Skin of body (tissue), 2 donors: Measurements from ENCODE around the gene ALAS1. TPM values are rescaled to one million over a fixed set of nuclear protein-coding genes. Genes with fewer than 3 reads are reported as not detected.

Experiments used
- DNase-seq: peaks from one replicate; lab custom pipeline; 2025; lab: John Stamatoyannopoulos, UW
- total RNA-seq: library from RNA; depleted of rRNA; stranded (reverse); fragments of >200 nt; gene quantifications from one replicate; pipeline ENCODE4 v1.2.3, GENCODE V29; 2014

Gene ALAS1
- total RNA-seq, 1 donor from 2014 or later = 31.4 TPM

GRCh38 chr3:52233968-52234367 is 36.0 kb downstream of the ALAS1 start:
- no peak for DNase-seq

- no peak for DNase-seq
These were observed 36.8 kb downstream of the ALAS1 start for GRCh38 chr3:52234516-52235447.

- DNase-seq = no peak
These were observed 38.5 kb downstream of the ALAS1 start for GRCh38 chr3:52236424-52236886.

- no peak for DNase-seq
These were observed 39.2 kb downstream of the ALAS1 start for GRCh38 chr3:52237006-52237656.

- DNase-seq = no peak
These were observed 39.8 kb downstream of the ALAS1 start for GRCh38 chr3:52237657-52238172.

- no peak for DNase-seq
These were observed 40.3 kb downstream of the ALAS1 start for GRCh38 chr3:52238193-52238760.

GRCh38 chr3:52238761-52239701 is 41.1 kb downstream of the ALAS1 start, which contains the start of gene TWF2:
Gene TWF2, minus strand, starts transcription at chr3:52239158. Its CDS starts 142 bp downstream, at chr3:52239016.
- peak; percentile 78 for DNase-seq

- peak; percentile 28 for DNase-seq
These were observed 42.3 kb downstream of the ALAS1 start for GRCh38 chr3:52240059-52240885.

- no peak for DNase-seq
These were observed 43.0 kb downstream of the ALAS1 start for GRCh38 chr3:52240886-52241370.

- no peak for DNase-seq
These were observed 44.1 kb downstream of the ALAS1 start for GRCh38 chr3:52242039-52242438.

- no peak for DNase-seq
These were observed 46.0 kb downstream of the ALAS1 start for GRCh38 chr3:52243791-52244628.

GRCh38 chr3:52245322-52246263 is 47.6 kb downstream of the ALAS1 start, which contains the start of gene PPM1M:
Gene PPM1M, plus strand, starts transcription at chr3:52245759. Its CDS starts 66 bp downstream, at chr3:52245825.
- DNase-seq = peak; percentile 21

GRCh38 chr3:52246264-52246620 is 48.3 kb downstream of the ALAS1 start:
- DNase-seq = no peak

GRCh38 chr3:52246728-52247408 is 48.9 kb downstream of the ALAS1 start:
- DNase-seq = no peak

- no peak for DNase-seq
These were observed 49.6 kb downstream of the ALAS1 start for GRCh38 chr3:52247409-52248164.

GRCh38 chr3:52248165-52248541 is 50.2 kb downstream of the ALAS1 start:
- no peak for DNase-seq
